ENCODE data around the gene B3GNT4.

DNA sequence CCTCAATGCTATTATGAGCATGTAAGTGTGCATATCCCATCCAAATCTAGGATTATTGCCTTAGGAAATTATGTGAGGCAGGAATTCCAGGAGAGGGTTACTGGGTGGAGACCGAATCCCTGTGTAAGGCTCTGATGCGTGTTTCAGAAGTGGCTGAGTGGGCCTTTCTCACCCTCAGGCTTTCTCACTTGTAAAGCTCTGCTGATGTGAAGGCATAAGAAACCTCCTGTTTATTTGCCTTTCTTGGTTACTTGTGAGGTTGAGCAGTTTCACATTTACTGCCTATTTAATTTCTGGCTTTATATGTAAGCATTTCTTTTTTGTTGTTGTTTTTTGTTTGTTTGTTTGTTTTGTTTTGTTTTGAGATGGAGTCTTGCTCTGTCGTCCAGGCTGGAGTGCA is 40.5 kb upstream of the B3GNT4 start:
- TF ChIP-seq POLR2AphosphoS5 (IDR thresholded peaks at IDR 0.05) = no peak
- no peak for TF ChIP-seq CTCF (IDR thresholded peaks at IDR 0.05)
- TF ChIP-seq EP300 (IDR thresholded peaks at IDR 0.05) = no peak
- no peak for TF ChIP-seq POLR2A (IDR thresholded peaks at IDR 0.05)

All from stomach (tissue), 4 donors.